ENCODE measurements around the gene SYT6. TPM values are rescaled to one million over a fixed set of nuclear protein-coding genes. Genes with fewer than 3 reads are reported as not detected.

SYT6 gene
- total RNA-seq, 3 donors from 2014 or later, result 0.82 TPM; not detected in 2

GRCh38 chr1:114082867-114083585 is 70.6 kb downstream of the SYT6 start:
- ATAC-seq (no peak), DNase-seq (no peak)
- Histone ChIP-seq H3K9me3 (no peaks in the 10 kb centered on the region), H3K4me3 (no peak overlapping the region), H3K36me3 (ENCODE audit: low read depth) (no peaks in the 10 kb centered on the region), H3K4me1 (ENCODE audit: low read depth) (no peaks in the 10 kb centered on the region)
- intact Hi-C loops (cut with DNase I, micrococcal nuclease), result no loop called here
- TF ChIP-seq CTCF (IDR thresholded peaks at IDR 0.05), result no peak

GRCh38 chr1:114082304-114082630 is 71.4 kb downstream of the SYT6 start:
- intact Hi-C loops (cut with DNase I, micrococcal nuclease), result no loop called here
- ATAC-seq, result no peak
- H3K36me3 ChIP-seq (ENCODE audit: low read depth), result no peaks in the 10 kb centered on the region

GRCh38 chr1:114081437-114082303 is 72.0 kb downstream of the SYT6 start:
- intact Hi-C loops (cut with DNase I, micrococcal nuclease), result no loop called here
- no peak overlapping the region for H3K4me3 ChIP-seq
- H3K4me1 ChIP-seq (ENCODE audit: low read depth), result no peaks in the 10 kb centered on the region
- no peaks in the 10 kb centered on the region for H3K9me3 ChIP-seq
- TF ChIP-seq CTCF (IDR thresholded peaks at IDR 0.05), result no peak
- ATAC-seq (peak; percentile 38), DNase-seq (peak in 1 of 3 donors; percentile 13)
- no peaks in the 10 kb centered on the region for H3K36me3 ChIP-seq (ENCODE audit: low read depth)

More at GRCh38 chr1:114082304-114082630, 71.4 kb downstream of the SYT6 start:
- Histone ChIP-seq H3K4me3 (no peak overlapping the region), H3K9me3 (no peaks in the 10 kb centered on the region), H3K4me1 (ENCODE audit: low read depth) (no peaks in the 10 kb centered on the region)
- no peak for DNase-seq
- TF ChIP-seq CTCF (IDR thresholded peaks at IDR 0.05), result no peak

- Histone ChIP-seq H3K4me3 (no peak overlapping the region), H3K9me3 (no peaks in the 10 kb centered on the region), H3K36me3 (ENCODE audit: low read depth) (no peaks in the 10 kb centered on the region), H3K4me1 (ENCODE audit: low read depth) (no peaks in the 10 kb centered on the region)
- intact Hi-C loops (cut with DNase I, micrococcal nuclease), result no loop called here
- TF ChIP-seq CTCF (IDR thresholded peaks at IDR 0.05), result no peak
- DNase-seq, result no peak
- peak; percentile 10 for ATAC-seq
Measured at GRCh38 chr1:114080511-114081436, 72.9 kb downstream of the SYT6 start.

GRCh38 chr1:114079596-114080190 is 74.0 kb downstream of the SYT6 start:
- intact Hi-C loops (cut with DNase I, micrococcal nuclease), result no loop called here
- H3K4me3 ChIP-seq, result no peak overlapping the region
- no peak for ATAC-seq
- no peak for DNase-seq
- H3K9me3 ChIP-seq, result no peaks in the 10 kb centered on the region
- no peak for TF ChIP-seq CTCF (IDR thresholded peaks at IDR 0.05)
- H3K36me3 ChIP-seq (ENCODE audit: low read depth), result no peaks in the 10 kb centered on the region
- H3K4me1 ChIP-seq (ENCODE audit: low read depth), result no peaks in the 10 kb centered on the region

Measured in mucosa of descending colon (tissue), 3 donors.